Liver (tissue), 9 donors: Measurements from ENCODE around the gene NCR2. TPM values are rescaled to one million over a fixed set of nuclear protein-coding genes. Genes with fewer than 3 reads are reported as not detected.

Experiments used
- DNase-seq: peaks from one replicate; pipeline ENCODE4 v3.0.0-alpha.2; 2017; ENCODE audit warnings: low spot score
- H3K27ac ChIP-seq, 2 donors: one replicate each; pipeline ENCODE4 v1.7.0; 2013; ENCODE audit warnings: inconsistent platforms in 2 of 2, low read length in 2 of 2, control low read depth in 1 of 2, low read depth in 1 of 2, mild to moderate bottlenecking in 1 of 2
- H3K27me3 ChIP-seq, 4 donors: one replicate each; pipeline versions ENCODE4 v1.6.1 to v1.7.0; 2013; ENCODE audit warnings: low read length in 3 of 4, inconsistent platforms in 1 of 4, mild to moderate bottlenecking in 1 of 4, moderate library complexity in 1 of 4; ENCODE audit not compliant: control insufficient read depth in 4 of 4, insufficient read depth in 4 of 4
- H3K36me3 ChIP-seq, 4 donors: one replicate each; pipeline versions ENCODE4 v1.6.1 to v1.7.0; 2013; ENCODE audit warnings: low read length in 3 of 4, mild to moderate bottlenecking in 3 of 4, low read depth in 1 of 4, moderate library complexity in 1 of 4; ENCODE audit not compliant: control insufficient read depth in 4 of 4, insufficient read depth in 3 of 4
- H3K4me1 ChIP-seq, 4 donors: one replicate each; pipeline versions ENCODE4 v1.6.1 to v1.7.0; 2013; ENCODE audit warnings: low read length in 3 of 4, mild to moderate bottlenecking in 3 of 4, moderate library complexity in 1 of 4; ENCODE audit not compliant: control insufficient read depth in 4 of 4, insufficient read depth in 4 of 4
- H3K4me3 ChIP-seq, 3 donors: one replicate each; pipeline versions ENCODE4 v1.6.1 to v1.7.0; 2013; ENCODE audit warnings: low read length in 3 of 3, control low read depth in 1 of 3, low read depth in 1 of 3, mild to moderate bottlenecking in 1 of 3
- H3K9ac ChIP-seq, 2 donors: one replicate each; pipeline ENCODE4 v1.7.0; 2013; ENCODE audit warnings: low read length in 2 of 2, mild to moderate bottlenecking in 2 of 2, moderate library complexity in 2 of 2, control low read depth in 1 of 2, low read depth in 1 of 2
- H3K9me3 ChIP-seq, 4 donors: one replicate each; pipeline versions ENCODE4 v1.6.1 to v1.7.0; 2013; ENCODE audit warnings: low read length in 3 of 4; ENCODE audit not compliant: control insufficient read depth in 4 of 4
- ATF3 ChIP-seq: IDR thresholded peaks from 2 replicates; pipeline ENCODE4 v1.6.1; 2016; ENCODE audit warnings: antibody characterized with exemption
- CTCF ChIP-seq: fragments of 150-350 bp; IDR thresholded peaks from 2 replicates; pipeline ENCODE4 v1.5.1; 2017; ENCODE audit warnings: improper control_type of control experiment, low read depth, low read length; ENCODE audit not compliant: missing input control
- EGR1 ChIP-seq, 2 donors: IDR thresholded peaks; 2 replicates each; pipeline ENCODE4 v1.6.1; 2016 to 2018; ENCODE audit warnings: antibody characterized with exemption in 2 of 2, low read depth in 2 of 2
- FOXA1 ChIP-seq: IDR thresholded peaks from 2 replicates; pipeline ENCODE4 v1.6.1; 2016; ENCODE audit warnings: antibody characterized with exemption
- FOXA2 ChIP-seq: IDR thresholded peaks from 2 replicates; pipeline ENCODE4 v1.6.1; 2016; ENCODE audit warnings: antibody characterized with exemption
- GABPA ChIP-seq, 2 donors: IDR thresholded peaks in 1 of 2; conservative IDR thresholded peaks in 1 of 2; 2 replicates each; pipeline ENCODE4 v1.6.1; 2016; ENCODE audit warnings: antibody characterized with exemption in 2 of 2, mild to moderate bottlenecking in 1 of 2, moderate library complexity in 1 of 2
- HNF4A ChIP-seq, 2 donors: conservative IDR thresholded peaks; 2 replicates each; pipeline ENCODE4 v1.6.1; 2016; ENCODE audit warnings: antibody characterized with exemption in 2 of 2, mild to moderate bottlenecking in 2 of 2
- HNF4G ChIP-seq: IDR thresholded peaks from 2 replicates; pipeline ENCODE4 v1.6.1; 2016; ENCODE audit warnings: antibody characterized with exemption
- JUND ChIP-seq, 2 donors: IDR thresholded peaks; 2 replicates each; pipeline ENCODE4 v1.6.1; 2016; ENCODE audit warnings: antibody characterized with exemption in 2 of 2
- MAX ChIP-seq: IDR thresholded peaks from 2 replicates; pipeline ENCODE4 v1.6.1; 2016; ENCODE audit warnings: antibody characterized with exemption
- NR2F2 ChIP-seq: IDR thresholded peaks from 2 replicates; pipeline ENCODE4 v1.6.1; 2016; ENCODE audit warnings: antibody characterized with exemption
- RAD21 ChIP-seq, 2 donors: IDR thresholded peaks; 2 replicates each; pipeline ENCODE4 v1.6.1; 2016; ENCODE audit warnings: antibody characterized with exemption in 2 of 2, mild to moderate bottlenecking in 2 of 2
- REST ChIP-seq: IDR thresholded peaks from 2 replicates; pipeline ENCODE4 v1.6.1; 2016; ENCODE audit warnings: antibody characterized with exemption, mild to moderate bottlenecking
- RXRA ChIP-seq, 2 donors: IDR thresholded peaks; 2 replicates each; pipeline ENCODE4 v1.6.1; 2017 to 2018; ENCODE audit warnings: antibody characterized with exemption in 2 of 2, mild to moderate bottlenecking in 1 of 2
- SP1 ChIP-seq: IDR thresholded peaks from 2 replicates; pipeline ENCODE4 v1.6.1; 2018; ENCODE audit warnings: antibody characterized with exemption, mild to moderate bottlenecking
- TAF1 ChIP-seq: conservative IDR thresholded peaks from 2 replicates; pipeline ENCODE4 v1.6.1; 2016; ENCODE audit warnings: antibody characterized with exemption, mild to moderate bottlenecking
- YY1 ChIP-seq: IDR thresholded peaks from 2 replicates; pipeline ENCODE4 v1.6.1; 2016; ENCODE audit warnings: antibody characterized with exemption, mild to moderate bottlenecking
- ZBTB33 ChIP-seq: IDR thresholded peaks from 2 replicates; pipeline ENCODE4 v1.6.1; 2016; ENCODE audit warnings: antibody characterized with exemption
- WGBS: extraction: QIAGEN DNeasy Blood & Tissue Kit; methylation state at CpG from one replicate; pipeline ENCODE4 v1.1.7; 2013; 5-methylcytosine and 5-hydroxymethylcytosine counted together
- polyA plus RNA-seq, 2 donors: library from polyadenylated mRNA; stranded (reverse) in 1 of 2; unstranded in 1 of 2; fragments of 200-250 nt in 1 of 2; fragments of >200 nt in 1 of 2; fragmentation: Nextera tagmentation in 1 of 2; extraction: Ambion mirVana in 1 of 2; gene quantifications; one replicate each; pipeline versions ENCODE4 v1.2.1 to v1.2.3, GENCODE V29; 2013 to 2015
- total RNA-seq, 2 donors: library from RNA; depleted of rRNA; stranded (reverse); fragments of >200 nt; gene quantifications; one replicate each; pipeline ENCODE4 v1.2.3, GENCODE V29; 2014
- donor health status: healthy.
- donor health status: healthy.
- donor health status: healthy.
- donor health status: healthy.
- donor health status: healthy.

The NCR2 gene
- total and polyA plus RNA-seq, 4 donors, result not detected

- WGBS, result 73% methylated on average over 11 of the region's 11 CpGs
- Histone ChIP-seq H3K27ac (no peak overlapping the region), H3K9ac (no peak overlapping the region), H3K4me1 (no peaks in the 10 kb centered on the region), H3K4me3 (no peak overlapping the region), H3K9me3 (no peaks in the 10 kb centered on the region), H3K36me3 (no peaks in the 10 kb centered on the region), H3K27me3 (peaks cover 0 to 4% (median 0%) of the 10 kb centered on the region in 4 donors)
- DNase-seq, result no peak
- no peak for TF ChIP-seq MAX
- TF ChIP-seq TAF1, result no peak
- no peak for TF ChIP-seq HNF4G
- TF ChIP-seq GABPA (IDR thresholded peaks at IDR 0.05 in 1 of 2, conservative IDR thresholded peaks at IDR 0.05 in 1 of 2), result no peak
- TF ChIP-seq SP1, result no peak
- no peak for TF ChIP-seq ZBTB33
- TF ChIP-seq EGR1 (IDR thresholded peaks at IDR 0.05; ENCODE audit: low read depth in 2 of 2), result no peak
- no peak for TF ChIP-seq NR2F2
- TF ChIP-seq ATF3, result no peak
- TF ChIP-seq FOXA1, result no peak
- no peak for TF ChIP-seq FOXA2
- TF ChIP-seq REST, result no peak
- TF ChIP-seq YY1, result no peak
- TF ChIP-seq RXRA (IDR thresholded peaks at IDR 0.05), result no peak
- no peak for TF ChIP-seq RAD21 (IDR thresholded peaks at IDR 0.05)
- TF ChIP-seq CTCF, result no peak
- TF ChIP-seq JUND (IDR thresholded peaks at IDR 0.05), result no peak
- TF ChIP-seq HNF4A (conservative IDR thresholded peaks at IDR 0.05), result no peak
Observed at GRCh38 chr6:41334482-41335040, 847 bp upstream of the NCR2 start.
